CD4-positive, alpha-beta T cell treated with Interleukin-12 subunit alpha and Interleukin-12 subunit beta, for 1 hour (primary cell): ENCODE results near the gene RGP1.
A peak's percentile ranks its signal among the peaks of the same experiment; 100 is the strongest.

Experiments
- DNase-seq: peaks from one replicate; pipeline ENCODE4 v3.0.0-alpha.2; 2020

Gene RGP1, protein sequence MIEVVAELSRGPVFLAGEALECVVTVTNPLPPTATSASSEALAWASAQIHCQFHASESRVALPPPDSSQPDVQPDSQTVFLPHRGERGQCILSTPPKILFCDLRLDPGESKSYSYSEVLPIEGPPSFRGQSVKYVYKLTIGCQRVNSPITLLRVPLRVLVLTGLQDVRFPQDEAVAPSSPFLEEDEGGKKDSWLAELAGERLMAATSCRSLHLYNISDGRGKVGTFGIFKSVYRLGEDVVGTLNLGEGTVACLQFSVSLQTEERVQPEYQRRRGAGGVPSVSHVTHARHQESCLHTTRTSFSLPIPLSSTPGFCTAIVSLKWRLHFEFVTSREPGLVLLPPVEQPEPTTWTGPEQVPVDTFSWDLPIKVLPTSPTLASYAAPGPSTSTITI

DNA sequence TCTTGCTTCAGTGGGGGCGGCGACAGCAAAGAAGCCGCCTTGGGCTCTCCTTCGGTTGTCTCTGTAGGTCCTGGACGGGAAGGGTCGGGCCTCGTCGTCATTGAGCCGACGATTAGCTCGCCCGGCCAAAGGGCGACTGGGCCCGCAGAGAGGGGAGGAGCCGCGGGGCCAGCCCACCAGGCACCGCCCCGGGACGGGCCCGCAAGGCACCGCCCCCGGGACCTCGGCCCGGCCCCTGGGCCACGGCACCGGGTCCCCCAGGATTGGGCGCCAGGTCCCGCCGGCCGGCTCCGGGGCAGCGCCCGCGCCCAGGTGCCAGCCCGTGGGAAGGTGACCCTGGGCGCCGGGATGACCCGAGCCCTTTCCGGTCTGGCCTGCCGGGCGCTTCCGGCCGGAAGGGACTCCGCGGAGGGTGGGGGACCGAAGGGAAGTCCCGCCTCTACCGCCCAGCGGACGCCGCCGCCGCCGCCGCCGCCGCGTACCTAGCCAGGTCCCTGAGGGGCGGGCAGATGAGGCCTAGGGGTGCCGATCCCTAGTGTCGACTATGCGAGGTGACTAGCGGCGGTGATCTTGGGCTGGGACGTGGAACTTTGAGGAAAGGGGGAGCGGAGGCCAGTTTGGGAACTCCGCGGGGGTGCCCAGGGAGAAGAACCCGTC, at the start of gene RGP1, which contains the start of gene GBA2:
RGP1 (plus strand) TSS at position 430 of the 657 bp plus-strand sequence. CDS start 469 bp downstream, outside the sequence.
GBA2 (minus strand) TSS at position 371 of the 657 bp plus-strand sequence. CDS start 524 bp downstream, outside the sequence.
- DNase-seq = peak; percentile 72

DNA sequence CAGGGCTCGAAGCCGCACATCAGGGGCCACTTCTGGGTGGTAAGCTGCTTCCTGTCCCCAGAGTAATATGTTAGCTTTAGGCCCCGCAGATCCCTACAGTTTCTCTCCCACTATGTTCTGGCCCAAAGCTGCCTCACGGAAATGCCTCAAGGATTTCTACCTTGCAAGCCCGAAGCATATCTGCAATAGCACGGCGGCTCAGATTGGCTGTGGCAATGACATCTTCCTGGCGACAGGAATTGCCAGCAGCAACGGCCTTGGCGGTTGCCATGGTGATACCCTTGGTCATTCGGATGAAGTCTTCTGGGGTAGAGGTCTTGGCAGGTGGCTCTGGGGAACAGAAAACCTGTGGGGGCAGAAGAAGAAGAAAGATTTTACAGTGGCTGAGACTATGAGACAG, 49.1 kb upstream of the RGP1 start:
- no peak for DNase-seq

DNA sequence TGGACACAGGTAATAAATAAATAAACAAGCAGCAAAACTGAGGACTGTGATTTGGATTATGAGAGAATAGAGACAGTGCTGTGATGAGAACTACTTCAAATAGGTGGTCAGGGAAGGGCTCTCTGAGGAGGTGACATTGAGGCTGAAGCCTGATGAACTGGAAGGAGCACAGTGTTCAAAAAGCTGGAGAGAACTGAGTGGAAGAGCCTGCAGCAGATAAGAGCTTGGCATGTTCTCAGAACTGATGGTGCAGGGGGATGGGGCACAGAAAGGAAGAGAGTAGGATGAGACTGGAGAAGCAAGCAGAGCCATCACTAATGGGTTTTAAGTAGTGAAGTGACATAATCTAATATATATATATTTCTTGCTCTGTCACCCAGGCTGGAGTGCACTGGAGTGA, 48.1 kb upstream of the RGP1 start:
- DNase-seq = no peak

DNA sequence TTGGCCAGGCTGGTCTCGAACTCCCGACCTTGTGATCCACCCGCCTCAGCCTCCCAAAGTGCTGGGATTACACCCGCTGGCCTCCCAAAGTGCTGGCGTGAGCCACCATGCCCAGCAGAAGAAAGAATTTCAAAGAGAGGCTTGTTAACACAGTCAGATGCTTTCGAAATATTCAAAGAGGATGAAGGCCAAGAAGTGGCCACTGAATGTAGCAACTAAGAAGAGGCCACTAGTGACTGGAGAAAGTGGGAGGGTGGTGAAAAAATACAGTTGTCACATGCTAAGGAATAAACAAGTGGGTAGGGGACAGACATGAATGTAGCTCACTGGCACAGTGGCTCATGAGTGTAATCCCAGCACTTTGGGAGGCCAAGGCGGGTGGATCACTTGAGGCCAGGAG, 46.4 kb upstream of the RGP1 start:
- DNase-seq = no peak

DNA sequence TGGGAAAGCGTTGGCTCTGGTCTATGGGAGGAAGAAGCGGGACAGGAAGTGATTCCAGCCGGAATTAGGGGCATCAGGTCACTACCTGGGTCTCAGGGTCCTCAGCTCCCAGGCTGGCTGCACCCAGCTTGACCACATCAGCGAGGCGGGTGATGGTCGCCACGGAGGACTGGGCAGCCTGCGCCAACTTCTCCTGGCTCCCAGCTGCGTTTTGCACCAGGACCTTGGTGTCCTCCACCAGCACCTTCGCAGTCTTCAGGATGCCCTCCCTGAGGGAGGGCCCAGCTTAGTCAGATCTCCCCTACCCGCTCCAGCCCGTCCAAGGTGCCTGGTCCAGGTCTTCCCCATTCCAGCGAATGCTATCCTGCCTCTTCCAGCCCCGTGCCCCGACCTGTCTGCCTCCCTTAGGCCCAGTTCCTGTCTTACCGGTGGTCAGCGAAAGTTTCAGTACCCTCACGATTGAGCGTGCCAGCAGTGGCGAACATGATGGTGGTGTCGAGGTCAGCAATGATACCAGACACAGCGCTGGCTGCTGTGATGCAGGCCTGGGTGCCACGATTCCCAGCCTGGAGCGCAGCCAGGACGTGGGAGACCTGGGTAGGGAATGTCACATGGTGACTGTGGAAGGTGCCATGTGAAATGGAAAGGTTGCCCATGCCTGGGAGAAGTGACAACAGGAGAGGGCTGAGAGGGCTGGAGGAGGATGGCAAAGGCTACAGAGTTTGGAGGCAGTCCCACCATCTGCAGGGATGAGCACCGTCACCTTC, 45.0 kb upstream of the RGP1 start:
- DNase-seq = no peak

DNA sequence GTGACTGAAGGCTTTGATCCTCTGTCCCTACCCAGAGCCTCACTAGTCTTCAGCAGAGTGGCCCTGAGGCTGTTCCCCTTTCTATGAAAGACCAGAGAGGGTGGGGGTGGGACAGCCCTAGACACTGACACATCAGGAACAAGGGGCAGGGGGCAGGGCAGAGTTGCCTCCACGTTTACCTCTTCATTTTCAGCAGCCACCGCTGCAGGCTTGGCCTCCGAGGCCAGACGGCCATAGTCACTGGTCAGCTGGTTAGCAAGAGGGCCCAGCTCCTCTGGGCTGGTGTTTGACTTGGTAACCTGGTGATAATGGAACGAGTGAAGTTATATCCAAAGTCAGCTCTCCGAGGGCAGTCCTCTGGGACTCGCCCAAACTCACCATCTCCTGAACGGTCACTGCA, 43.7 kb upstream of the RGP1 start:
- DNase-seq = no peak

DNA sequence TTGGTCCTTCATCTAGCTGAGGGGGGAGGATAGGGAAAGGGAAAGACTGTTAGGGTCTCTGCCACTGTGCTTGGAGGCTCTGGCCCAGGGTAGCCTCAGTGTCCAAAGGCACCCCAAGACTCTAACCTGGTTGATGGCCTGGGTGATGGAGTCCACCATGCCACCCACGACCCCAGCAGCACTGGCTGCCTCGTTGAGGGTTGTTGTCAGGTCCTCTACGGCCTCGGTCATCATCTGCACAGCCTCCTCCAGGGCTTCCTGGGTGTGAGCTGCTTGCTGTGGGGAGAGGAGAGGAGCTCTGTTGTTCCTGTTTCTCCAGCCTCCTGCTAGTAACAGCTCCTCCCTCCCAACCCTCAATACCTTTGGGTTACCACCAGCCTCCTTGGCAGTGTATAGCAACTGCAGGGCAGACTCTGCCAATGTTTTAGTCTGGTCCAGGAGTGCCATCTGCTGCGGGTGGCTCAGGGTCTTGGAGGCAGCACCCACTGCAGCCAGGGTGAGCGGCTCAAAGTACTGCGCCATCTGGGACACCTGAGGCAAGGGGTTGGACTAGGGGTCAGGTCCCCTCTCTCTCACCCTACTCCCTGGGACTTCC, 43.2 kb upstream of the RGP1 start:
- no peak for DNase-seq

DNA sequence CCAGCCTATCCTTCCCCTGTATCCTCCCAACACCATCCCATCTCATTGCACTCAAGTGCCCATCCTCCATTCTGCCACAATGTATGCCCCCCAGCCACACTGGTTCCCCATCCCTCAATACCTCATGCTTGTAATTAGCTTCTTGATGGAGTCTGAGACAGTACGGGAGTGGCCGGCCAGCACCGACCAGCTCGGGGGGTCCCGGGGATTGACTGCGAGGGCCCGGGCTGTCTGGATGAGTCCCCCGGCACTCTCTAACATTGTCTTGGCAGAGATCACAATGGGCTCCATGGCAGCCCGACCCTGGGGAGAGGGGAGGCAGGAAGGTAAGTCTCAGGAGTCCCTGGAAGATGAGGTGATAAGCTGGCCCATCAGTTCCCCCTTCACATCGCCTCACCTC, 42.1 kb upstream of the RGP1 start:
- DNase-seq = no peak

DNA sequence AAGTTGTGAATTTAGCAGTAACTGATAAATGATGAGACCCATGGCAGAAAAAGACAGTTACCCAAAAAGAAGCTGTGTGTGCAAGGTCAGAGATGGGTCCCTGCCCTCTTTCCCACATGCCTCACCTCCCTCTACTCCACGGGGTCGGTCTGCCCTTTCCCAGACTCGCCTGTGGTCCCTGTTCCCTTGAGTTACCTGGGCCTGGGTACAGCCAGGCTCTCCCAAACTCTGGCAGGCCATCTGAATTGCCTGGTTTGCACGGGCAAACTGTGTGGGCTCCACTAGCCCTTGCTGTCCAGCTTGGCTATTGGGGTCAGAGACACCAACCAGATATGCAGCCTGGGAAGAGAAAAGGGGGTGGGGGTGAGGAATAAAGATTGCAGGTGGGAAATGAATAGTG, 40.9 kb upstream of the RGP1 start:
- no peak for DNase-seq

DNA sequence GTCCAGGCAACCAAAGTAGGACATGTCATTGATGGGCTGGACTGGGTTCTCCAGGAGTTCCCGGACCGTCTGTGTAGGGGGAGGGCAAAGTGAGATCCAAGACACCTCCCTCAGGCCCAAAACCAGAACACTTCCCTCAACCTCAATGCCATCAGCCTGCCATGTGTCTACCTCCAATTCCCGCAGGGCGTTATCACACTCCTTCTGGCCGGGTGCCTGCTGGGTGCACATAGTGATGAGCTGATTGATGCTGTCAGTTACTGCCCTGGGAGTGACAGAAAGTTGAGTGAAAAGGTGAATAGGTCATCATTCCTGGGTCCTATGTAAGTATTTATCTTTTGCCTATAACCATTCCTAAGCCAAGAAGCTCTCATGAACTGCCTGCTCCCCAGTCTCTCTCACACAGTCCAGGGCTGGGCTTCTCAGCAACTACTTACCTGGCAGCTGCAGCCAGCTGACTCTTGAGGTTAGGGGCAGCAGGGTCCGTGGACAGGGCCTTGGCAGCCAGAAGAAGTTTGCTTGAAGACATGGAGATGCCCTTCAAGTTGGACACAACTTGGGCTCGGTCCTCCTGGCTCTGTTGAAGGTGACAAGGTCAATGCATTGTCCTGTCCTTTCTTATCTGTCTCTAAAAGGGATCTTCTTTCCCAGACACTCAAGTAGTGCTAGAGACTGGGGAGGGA, 38.1 kb upstream of the RGP1 start:
- DNase-seq = no peak

DNA sequence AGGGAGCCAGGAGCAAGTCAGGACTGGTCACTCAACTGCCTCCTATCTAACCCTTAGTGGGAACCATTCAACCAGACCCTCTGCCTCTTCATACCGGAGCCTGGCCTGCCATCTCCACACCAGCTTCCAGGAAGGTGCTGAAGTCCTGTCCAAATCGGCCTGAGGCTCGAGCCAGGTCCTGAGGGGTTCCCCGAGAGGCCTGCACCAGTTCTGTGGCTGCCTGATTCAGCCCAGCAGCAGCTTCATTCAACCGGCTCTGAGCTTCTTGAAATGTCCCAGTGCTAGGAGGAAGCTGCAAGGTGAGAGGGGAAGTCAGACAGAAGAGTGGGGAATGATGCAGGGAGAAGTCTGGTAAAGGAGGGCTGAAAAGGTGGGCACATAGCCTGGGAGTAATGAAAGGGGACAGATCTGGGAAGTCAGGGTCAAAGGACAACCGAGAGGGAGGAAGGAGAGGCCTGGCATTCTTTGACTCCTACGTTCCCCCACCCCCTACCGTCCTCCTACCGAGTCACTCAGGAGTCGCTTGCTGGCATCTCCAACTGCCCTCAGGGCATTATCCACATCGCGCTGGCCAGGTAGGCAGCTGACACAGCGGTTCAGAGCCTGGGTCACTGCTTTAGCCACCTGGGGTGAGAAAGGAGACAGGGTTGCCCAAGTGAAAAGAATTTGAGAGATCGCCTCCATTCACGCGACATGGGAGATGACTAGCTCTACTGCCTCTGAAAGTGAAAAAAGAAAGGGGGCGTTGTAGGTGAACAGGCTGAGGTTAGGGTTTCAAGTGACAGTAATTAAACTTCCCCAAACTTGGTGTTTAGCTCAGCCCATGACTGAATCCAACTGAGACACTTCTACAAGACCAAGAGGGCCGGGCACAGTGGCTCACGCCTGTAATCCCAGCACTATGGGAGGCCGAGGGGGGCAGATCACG, 37.3 kb upstream of the RGP1 start:
- no peak for DNase-seq

DNA sequence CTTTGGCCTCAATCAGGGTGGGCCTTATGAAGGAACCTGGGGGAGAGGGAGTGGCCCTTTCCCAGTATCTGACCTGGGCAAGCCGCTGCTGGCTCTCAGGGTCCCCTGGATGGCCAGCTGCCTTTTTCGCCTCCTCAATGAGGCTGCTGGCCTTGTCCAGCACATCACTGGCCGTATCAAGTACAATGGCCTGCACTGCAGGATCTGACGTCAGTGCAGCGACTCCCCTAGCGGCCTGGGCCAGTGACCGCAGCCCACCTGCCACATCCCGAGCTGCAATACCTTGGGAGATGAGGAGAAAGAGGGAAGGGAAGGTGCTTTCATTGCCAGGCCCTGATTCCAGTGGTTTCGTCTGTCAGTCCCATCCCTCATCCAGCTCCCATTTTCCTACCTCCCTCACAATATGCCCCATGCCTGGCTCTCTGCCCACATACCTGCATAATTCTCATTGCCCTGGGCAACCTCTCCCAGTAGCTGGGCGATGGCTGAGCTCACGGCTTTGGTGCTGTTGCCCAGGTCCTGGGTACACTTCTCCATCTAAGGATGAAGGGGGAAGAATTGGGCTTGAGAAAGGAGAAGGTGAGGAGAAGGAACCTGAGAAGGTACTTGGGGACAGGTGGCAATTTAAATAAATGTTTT, 36.2 kb upstream of the RGP1 start:
- DNase-seq = no peak

DNA sequence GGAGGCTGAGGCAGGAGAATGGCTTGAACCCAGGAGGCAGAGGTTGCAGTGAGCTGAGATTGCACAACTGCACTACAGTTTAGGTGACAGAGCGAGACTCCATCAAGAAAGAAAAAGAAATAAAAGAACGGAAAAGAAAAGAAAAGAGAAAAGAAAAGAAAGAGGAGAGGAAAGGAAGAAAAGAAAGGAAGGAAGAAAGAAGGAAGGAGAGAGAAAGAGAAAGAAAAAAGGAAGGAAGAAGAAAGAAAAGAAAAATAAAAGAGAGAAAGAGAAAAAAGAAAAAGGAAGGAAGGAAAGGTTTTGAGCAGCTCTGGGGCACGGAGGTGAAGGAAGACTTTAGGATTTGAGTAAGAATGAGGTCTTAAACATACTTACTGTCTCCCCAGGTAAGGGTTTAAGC, 35.5 kb upstream of the RGP1 start:
- no peak for DNase-seq

DNA sequence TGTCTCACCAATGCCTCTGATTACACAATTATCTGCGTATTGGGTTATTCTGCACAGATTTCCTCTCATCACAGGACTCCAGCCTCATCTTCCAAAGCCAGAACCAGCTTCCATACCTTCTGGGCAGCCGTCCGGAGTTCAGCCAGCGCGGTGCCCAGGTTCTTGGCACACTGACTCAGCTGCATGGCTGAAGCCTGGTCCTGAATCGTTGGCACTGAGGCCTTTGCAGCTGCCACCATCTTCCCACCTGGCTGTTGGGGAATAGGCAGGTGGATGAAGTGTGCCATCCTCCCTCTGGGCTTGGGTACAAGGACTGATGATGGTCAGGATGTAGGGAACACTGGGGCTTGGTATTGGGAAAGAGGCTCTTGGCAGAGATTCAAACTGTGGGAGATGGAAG, 35.0 kb upstream of the RGP1 start:
- DNase-seq = no peak

DNA sequence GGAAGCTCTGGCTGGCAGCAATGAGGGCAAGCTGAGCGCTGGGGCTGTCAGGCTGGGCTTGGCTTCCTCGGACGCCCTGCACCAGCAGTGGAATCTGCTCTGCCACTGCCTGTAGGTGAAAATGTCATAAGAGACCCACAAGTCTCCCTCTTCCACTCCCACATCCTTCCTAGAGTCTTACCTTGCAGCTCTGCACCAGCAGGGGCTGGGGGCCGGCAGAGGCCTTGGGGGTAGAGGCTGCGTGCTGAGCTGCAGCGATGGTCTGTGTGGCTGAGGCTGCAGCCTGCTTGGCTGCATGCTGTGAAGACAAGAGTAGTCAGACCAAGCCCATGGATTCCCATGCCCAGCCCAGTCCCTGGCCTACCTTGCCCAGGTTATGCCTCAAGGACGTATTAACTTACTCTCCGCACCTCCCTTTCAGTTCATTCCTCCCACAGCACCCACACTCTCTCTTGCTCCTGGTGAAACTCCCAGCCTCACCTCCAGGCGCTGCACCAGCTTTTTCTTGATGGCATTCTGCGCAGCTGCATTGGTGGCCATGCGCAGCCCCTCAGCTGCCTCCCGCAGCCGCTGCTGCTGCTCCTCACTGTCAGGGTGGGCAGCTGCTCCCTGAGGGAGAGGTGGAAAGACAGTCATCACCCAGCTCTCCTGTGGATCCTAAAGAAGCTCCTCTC, 34.4 kb upstream of the RGP1 start:
- DNase-seq = no peak

DNA sequence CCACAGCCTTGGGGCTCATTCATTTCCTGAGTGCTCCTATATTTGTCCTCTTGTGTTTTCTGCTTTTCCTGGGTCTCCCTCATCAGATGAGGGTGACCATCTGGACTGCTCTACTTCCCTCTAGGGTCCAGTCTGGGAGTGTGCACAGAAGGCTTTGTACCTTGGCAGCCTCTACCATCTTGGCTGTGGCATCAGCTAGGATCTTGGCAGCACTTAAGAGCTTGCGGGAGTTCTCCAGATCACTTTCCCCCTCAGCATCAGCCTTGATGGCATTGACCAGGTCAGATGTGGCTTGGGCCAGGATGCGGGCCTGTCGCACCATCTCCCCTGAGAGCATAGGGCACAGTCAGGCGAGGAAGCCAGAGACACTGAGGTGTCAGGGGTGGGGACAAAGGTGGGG, 32.9 kb upstream of the RGP1 start:
- no peak for DNase-seq

DNA sequence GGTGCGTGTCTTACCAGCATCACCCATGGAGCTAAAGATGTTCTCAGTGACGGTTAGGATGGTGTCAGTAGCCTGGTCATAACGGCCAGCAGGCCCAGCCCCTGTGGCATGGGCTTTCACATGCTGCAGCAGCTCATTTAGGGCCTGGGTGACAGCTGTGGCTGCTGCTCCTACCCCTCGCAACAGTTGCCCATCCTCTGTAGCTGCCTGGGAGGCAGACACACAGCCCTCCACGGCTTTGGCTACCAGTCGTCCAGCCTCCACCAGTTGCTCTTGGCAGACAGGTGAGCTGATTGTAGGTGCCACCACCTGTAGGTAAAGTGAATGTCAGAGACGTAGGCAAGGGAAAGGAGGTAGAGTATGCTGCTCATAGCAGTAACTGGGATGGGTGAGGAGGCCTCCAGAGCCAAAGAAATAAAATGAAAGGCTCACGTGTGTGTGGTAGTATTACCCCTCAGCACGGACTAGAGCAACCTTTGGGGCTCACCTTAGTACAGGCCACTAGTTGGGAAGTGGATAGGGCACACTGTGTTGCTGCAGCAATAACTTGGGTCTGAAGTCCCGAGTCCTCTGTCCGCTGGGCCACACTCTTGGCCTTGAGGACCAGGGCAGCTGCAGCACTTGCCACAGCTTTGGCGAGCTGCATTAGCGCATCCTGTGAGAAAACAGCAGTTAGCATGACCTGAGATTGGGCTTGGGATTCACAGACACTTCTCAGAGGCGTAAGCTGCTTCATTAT, 31.8 kb upstream of the RGP1 start:
- no peak for DNase-seq

DNA sequence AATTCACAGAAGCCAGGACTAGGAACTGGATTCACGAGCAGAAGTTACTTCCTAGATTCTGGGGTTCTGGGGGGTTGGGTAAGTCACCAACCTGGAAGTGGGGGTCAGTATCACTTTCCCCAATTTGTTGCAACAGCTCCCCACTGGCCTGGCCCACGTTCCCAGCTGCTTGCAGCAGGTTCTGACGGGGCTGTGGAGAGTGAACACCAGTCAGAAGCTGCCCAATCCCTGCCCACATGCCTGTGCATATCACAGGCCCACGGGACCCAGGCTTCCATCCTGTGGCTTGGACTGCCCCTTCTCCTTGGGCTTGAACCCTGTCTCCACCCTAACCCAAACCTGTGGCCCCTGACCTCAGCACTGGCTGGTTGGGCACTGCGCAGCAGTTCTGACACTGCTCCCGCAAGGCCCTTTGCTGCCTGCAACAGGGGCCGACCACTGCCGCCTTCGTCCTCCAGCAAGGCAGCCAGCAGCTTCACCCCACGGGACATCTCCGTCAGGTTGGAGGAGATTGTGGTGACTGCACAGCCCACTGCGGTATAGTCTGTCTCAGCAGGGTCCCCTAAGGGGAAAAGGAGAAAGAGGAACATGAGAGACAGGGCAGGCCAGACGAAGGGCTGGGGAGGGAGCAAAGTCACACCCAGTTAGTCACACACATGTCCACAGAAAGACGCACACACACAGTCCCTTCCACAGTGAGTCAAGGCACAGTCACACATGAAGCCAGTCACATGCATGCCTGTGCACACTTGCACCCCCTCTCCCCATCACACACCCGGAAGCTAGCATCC, 30.2 kb upstream of the RGP1 start:
- no peak for DNase-seq

DNA sequence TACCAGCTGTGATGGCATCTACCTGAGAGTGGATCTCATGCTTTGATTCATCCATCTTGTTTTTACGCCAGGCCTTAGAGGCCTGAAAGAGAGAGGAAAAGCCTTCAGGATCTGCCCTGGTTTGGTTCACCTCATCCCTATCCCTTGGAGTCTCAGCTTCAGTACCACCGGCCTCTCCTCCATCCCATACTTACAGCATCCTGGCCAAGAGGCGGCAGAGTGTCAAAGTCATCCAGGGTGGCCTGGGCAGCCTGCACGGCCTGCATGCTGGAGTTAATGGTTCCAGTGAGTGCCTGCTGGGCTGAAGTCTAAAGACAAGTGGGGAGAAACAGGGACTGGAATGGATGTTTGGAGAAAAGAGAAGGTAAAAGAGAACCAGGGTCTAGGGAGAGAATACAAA, 29.5 kb upstream of the RGP1 start:
- no peak for DNase-seq
